Neural cell (in vitro differentiated cells): ENCODE results near the gene ACBD6. TPM values are rescaled to one million over a fixed set of nuclear protein-coding genes. Genes with fewer than 3 reads are reported as not detected.

ENCODE experiments used
- H2AFZ ChIP-seq: fragments of 200-600, 300-800 bp; sonication (generic), shearing (Covaris generic); 2 replicates; pipeline ENCODE4 v1.6.0; 2014; ENCODE audit warnings: low read depth, mild to moderate bottlenecking, antibody characterized with exemption, low read length, moderate library complexity
- H3F3A ChIP-seq: fragments of 200-600 bp; shearing (Covaris generic); 2 replicates; pipeline ENCODE4 v1.6.1; 2016; ENCODE audit warnings: mild to moderate bottlenecking, moderate library complexity, mixed read lengths, antibody characterized with exemption, low read length; ENCODE audit not compliant: insufficient read depth, poor library complexity, severe bottlenecking
- H3K27ac ChIP-seq: fragments of 200-600, 300-800 bp; sonication (generic), shearing (Covaris generic); 2 replicates; pipeline ENCODE4 v1.5.1; 2014; ENCODE audit warnings: mild to moderate bottlenecking, low read length, moderate library complexity
- H3K27me3 ChIP-seq: fragments of 300-800, 200-600 bp; sonication (generic), shearing (Covaris generic); 2 replicates; pipeline ENCODE4 v1.6.0; 2014; ENCODE audit warnings: mild to moderate bottlenecking, low read depth, low read length, moderate library complexity; ENCODE audit not compliant: insufficient read depth
- H3K36me3 ChIP-seq: fragments of 300-800, 200-600 bp; sonication (generic), shearing (Covaris generic); 2 replicates; pipeline ENCODE4 v1.5.1; 2014; ENCODE audit warnings: mild to moderate bottlenecking, antibody characterized with exemption, low read length, moderate library complexity; ENCODE audit not compliant: insufficient read depth
- H3K4me2 ChIP-seq: fragments of 300-800, 200-600 bp; sonication (generic), shearing (Covaris generic); 2 replicates; pipeline ENCODE4 v1.6.0; 2014; ENCODE audit warnings: mild to moderate bottlenecking, low read length
- H3K4me3 ChIP-seq: fragments of 300-800, 200-600 bp; sonication (generic), shearing (Covaris generic); 2 replicates; pipeline ENCODE4 v1.5.1; 2014; ENCODE audit warnings: mild to moderate bottlenecking, low read length, moderate library complexity
- H3K79me2 ChIP-seq: fragments of 200-600 bp; shearing (Covaris generic); replicated peaks from 2 replicates; pipeline ENCODE4 v1.6.0; 2014; ENCODE audit warnings: mild to moderate bottlenecking, low read length, moderate library complexity; ENCODE audit not compliant: insufficient read depth
- H3K9ac ChIP-seq: fragments of 300-800, 200-600 bp; sonication (generic), shearing (Covaris generic); 2 replicates; pipeline ENCODE4 v1.6.1; 2016; ENCODE audit warnings: mild to moderate bottlenecking, low read length, mixed read lengths
- H3K9me2 ChIP-seq: fragments of 200-600 bp; shearing (Covaris generic); 2 replicates; pipeline ENCODE4 v1.6.1; 2016; ENCODE audit warnings: mild to moderate bottlenecking, low read length, mixed read lengths; ENCODE audit not compliant: insufficient read depth
- H3K9me3 ChIP-seq: fragments of 200-600, 300-800 bp; sonication (generic), shearing (Covaris generic); 2 replicates; pipeline ENCODE4 v1.6.1; 2016; ENCODE audit warnings: mild to moderate bottlenecking, mixed run types, low read length, moderate library complexity, mixed read lengths
- H4K20me1 ChIP-seq: fragments of 200-600 bp; shearing (Covaris generic); 2 replicates; pipeline ENCODE4 v1.6.1; 2016; ENCODE audit warnings: mild to moderate bottlenecking, mixed run types; ENCODE audit not compliant: insufficient read depth
- CTCF ChIP-seq: fragments of 450-650 bp; IDR thresholded peaks from 2 replicates; pipeline ENCODE4 v1.5.1; 2014; ENCODE audit warnings: antibody characterized with exemption, mild to moderate bottlenecking, moderate library complexity; ENCODE audit not compliant: poor library complexity, severe bottlenecking
- EP300 ChIP-seq: fragments of 450-650 bp; conservative IDR thresholded peaks from 2 replicates; pipeline ENCODE4 v1.6.1; 2014; ENCODE audit warnings: antibody characterized with exemption, mild to moderate bottlenecking, moderate library complexity; ENCODE audit not compliant: poor library complexity, severe bottlenecking
- EZH2 ChIP-seq: fragments of 200-600, 300-800 bp; shearing (Covaris generic), sonication (generic); IDR thresholded peaks from 2 replicates; pipeline ENCODE4 v1.6.1; 2014; ENCODE audit warnings: antibody characterized with exemption, low read length, borderline replicate concordance, mild to moderate bottlenecking; ENCODE audit not compliant: insufficient read depth, poor library complexity, severe bottlenecking
- MXI1 ChIP-seq: fragments of 450-650 bp; conservative IDR thresholded peaks from 2 replicates; pipeline ENCODE4 v1.6.1; 2014; ENCODE audit warnings: antibody characterized with exemption, mild to moderate bottlenecking; ENCODE audit not compliant: poor library complexity, severe bottlenecking
- POLR2AphosphoS5 ChIP-seq: IDR thresholded peaks from 2 replicates; pipeline ENCODE4 v1.6.1; 2012
- RAD21 ChIP-seq: fragments of 450-650 bp; conservative IDR thresholded peaks from 2 replicates; pipeline ENCODE4 v1.6.1; 2014; ENCODE audit warnings: antibody characterized with exemption, mild to moderate bottlenecking, moderate library complexity
- REST ChIP-seq: IDR thresholded peaks from 2 replicates; pipeline ENCODE4 v1.6.1; 2012; ENCODE audit warnings: borderline replicate concordance
- SMC3 ChIP-seq: fragments of 450-650 bp; conservative IDR thresholded peaks from 2 replicates; pipeline ENCODE4 v1.6.1; 2014; ENCODE audit warnings: antibody characterized with exemption, mild to moderate bottlenecking, moderate library complexity; ENCODE audit not compliant: poor library complexity
- TAF1 ChIP-seq: IDR thresholded peaks from 2 replicates; pipeline ENCODE4 v1.6.1; 2012; ENCODE audit warnings: low read depth
- polyA plus RNA-seq: library from polyadenylated mRNA; depleted of rRNA; stranded (reverse); fragments of >200 nt; gene quantifications from 2 replicates; pipeline ENCODE4 v1.2.3, GENCODE V29; 2014

The ACBD6 gene
- polyA plus RNA-seq, 1 donor from 2014 or later = 92.4 TPM

- H4K20me1 ChIP-seq = no peaks in the 10 kb centered on the region
- H3K9ac ChIP-seq = no peak overlapping the region
- no peaks in the 10 kb centered on the region for H3F3A ChIP-seq
- H2AFZ ChIP-seq = no peak overlapping the region
- no peaks in the 10 kb centered on the region for H3K9me2 ChIP-seq
- no peaks in the 10 kb centered on the region for H3K79me2 ChIP-seq
- no peaks in the 10 kb centered on the region for H3K9me3 ChIP-seq
- no peak for TF ChIP-seq CTCF
- no peak for TF ChIP-seq SMC3
- no peaks in the 10 kb centered on the region for H3K27me3 ChIP-seq
- H3K36me3 ChIP-seq = no peaks in the 10 kb centered on the region
- no peak overlapping the region for H3K4me2 ChIP-seq
- no peak overlapping the region for H3K27ac ChIP-seq
- no peak overlapping the region for H3K4me3 ChIP-seq
These were observed 109.8 kb downstream of the ACBD6 start for GRCh38 chr1:180392427-180393145.

- no peak for TF ChIP-seq CTCF
- TF ChIP-seq EZH2 = no peak
- TF ChIP-seq SMC3 = no peak
- no peak for TF ChIP-seq EP300
- TF ChIP-seq MXI1 = no peak
- TF ChIP-seq POLR2AphosphoS5 = no peak
These were observed 110.4 kb downstream of the ACBD6 start for GRCh38 chr1:180392020-180392419.

GRCh38 chr1:180387413-180387812 lies 115.0 kb downstream of the ACBD6 start:
- Histone ChIP-seq H4K20me1 (no peaks in the 10 kb centered on the region), H3K9ac (no peak overlapping the region)

More at GRCh38 chr1:180392020-180392419, 110.4 kb downstream of the ACBD6 start:
- H3K9ac ChIP-seq = no peak overlapping the region
- H3K79me2 ChIP-seq = no peaks in the 10 kb centered on the region
- no peaks in the 10 kb centered on the region for H3K9me2 ChIP-seq
- no peaks in the 10 kb centered on the region for H3F3A ChIP-seq
- no peak overlapping the region for H3K4me3 ChIP-seq
- H3K9me3 ChIP-seq = no peaks in the 10 kb centered on the region
- H3K4me2 ChIP-seq = no peak overlapping the region
- no peak overlapping the region for H3K27ac ChIP-seq
- no peaks in the 10 kb centered on the region for H3K27me3 ChIP-seq
- no peaks in the 10 kb centered on the region for H3K36me3 ChIP-seq
- H2AFZ ChIP-seq = no peak overlapping the region
- no peaks in the 10 kb centered on the region for H4K20me1 ChIP-seq

More at GRCh38 chr1:180387413-180387812, 115.0 kb downstream of the ACBD6 start:
- Histone ChIP-seq H3K79me2 (peaks cover 6% of the 10 kb centered on the region), H3K9me3 (peaks cover 7% of the 10 kb centered on the region), H3F3A (no peaks in the 10 kb centered on the region), H3K9me2 (no peaks in the 10 kb centered on the region), H3K27ac (no peak overlapping the region), H3K4me3 (no peak overlapping the region), H3K27me3 (no peaks in the 10 kb centered on the region), H3K4me2 (no peak overlapping the region), H3K36me3 (no peaks in the 10 kb centered on the region), H2AFZ (no peak overlapping the region)
- TF ChIP-seq EZH2 = no peak
- no peak for TF ChIP-seq MXI1
- no peak for TF ChIP-seq CTCF
- no peak for TF ChIP-seq RAD21
- TF ChIP-seq SMC3 = no peak
- no peak for TF ChIP-seq REST
- TF ChIP-seq EP300 = no peak
- no peak for TF ChIP-seq POLR2AphosphoS5
- no peak for TF ChIP-seq TAF1
